ENCODE measurements around the gene EIF1B. TPM values are rescaled to one million over a fixed set of nuclear protein-coding genes. Genes with fewer than 3 reads are reported as not detected.
A peak's percentile ranks its signal among the peaks of the same experiment; 100 is the strongest.

EIF1B gene
- total RNA-seq, 2 donors from 2014 or later, result 32.0 to 52.4 TPM

DNA sequence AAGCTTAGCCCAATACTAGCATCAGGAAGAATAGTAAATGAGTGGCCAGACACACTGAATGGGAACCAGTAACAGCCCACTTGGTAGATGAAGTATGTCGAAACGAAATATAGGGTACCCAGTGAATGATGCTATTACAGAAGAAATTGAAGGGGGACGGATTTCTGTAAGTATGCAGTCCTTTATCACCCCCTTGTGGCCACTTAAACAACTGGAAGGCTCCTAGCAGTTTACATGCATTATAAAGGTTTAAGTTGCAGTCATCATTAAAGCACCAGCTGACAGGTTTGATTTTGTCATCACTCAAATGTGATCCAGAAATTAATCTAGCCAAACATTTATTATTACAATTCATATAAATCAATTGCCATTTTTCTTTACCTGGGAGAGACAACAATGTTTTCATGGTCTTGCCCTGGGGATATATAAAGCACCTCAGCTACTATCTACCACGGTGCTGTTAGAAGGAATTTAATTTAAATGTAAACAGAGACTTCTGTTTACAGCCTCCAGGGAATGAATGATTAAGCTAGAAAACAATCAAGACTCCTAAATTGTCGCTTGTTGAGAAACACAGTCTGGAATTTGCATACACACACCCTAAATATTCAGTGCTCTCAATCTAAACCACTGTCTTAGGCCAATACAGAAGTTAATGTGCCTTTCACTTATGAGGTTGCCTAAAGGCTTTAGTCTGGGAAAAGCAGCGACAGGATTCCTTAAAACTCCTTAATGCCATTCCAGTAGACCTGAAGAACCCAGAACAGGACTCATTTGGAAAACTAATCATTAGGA lies 7.8 kb downstream of the EIF1B start:
- no peak overlapping the region for H3K9ac ChIP-seq (ENCODE audit: low read depth in 2 of 2, low read length in 2 of 2)
- H3K4me3 ChIP-seq, result no peak overlapping the region
- H3K36me3 ChIP-seq, result no peaks in the 10 kb centered on the region
- peaks cover 4% of the 10 kb centered on the region for H3K4me1 ChIP-seq
- TF ChIP-seq, protein P1, sequence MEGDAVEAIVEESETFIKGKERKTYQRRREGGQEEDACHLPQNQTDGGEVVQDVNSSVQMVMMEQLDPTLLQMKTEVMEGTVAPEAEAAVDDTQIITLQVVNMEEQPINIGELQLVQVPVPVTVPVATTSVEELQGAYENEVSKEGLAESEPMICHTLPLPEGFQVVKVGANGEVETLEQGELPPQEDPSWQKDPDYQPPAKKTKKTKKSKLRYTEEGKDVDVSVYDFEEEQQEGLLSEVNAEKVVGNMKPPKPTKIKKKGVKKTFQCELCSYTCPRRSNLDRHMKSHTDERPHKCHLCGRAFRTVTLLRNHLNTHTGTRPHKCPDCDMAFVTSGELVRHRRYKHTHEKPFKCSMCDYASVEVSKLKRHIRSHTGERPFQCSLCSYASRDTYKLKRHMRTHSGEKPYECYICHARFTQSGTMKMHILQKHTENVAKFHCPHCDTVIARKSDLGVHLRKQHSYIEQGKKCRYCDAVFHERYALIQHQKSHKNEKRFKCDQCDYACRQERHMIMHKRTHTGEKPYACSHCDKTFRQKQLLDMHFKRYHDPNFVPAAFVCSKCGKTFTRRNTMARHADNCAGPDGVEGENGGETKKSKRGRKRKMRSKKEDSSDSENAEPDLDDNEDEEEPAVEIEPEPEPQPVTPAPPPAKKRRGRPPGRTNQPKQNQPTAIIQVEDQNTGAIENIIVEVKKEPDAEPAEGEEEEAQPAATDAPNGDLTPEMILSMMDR (IDR thresholded peaks at IDR 0.05), result peak; percentile 76
- peak; percentile 53 for DNase-seq
- H3K27me3 ChIP-seq, result no peaks in the 10 kb centered on the region
- no peaks in the 10 kb centered on the region for H3K9me3 ChIP-seq
- intact Hi-C loops (cut with DNase I), result no loop called here
- H3K27ac ChIP-seq, result no peak overlapping the region

DNA sequence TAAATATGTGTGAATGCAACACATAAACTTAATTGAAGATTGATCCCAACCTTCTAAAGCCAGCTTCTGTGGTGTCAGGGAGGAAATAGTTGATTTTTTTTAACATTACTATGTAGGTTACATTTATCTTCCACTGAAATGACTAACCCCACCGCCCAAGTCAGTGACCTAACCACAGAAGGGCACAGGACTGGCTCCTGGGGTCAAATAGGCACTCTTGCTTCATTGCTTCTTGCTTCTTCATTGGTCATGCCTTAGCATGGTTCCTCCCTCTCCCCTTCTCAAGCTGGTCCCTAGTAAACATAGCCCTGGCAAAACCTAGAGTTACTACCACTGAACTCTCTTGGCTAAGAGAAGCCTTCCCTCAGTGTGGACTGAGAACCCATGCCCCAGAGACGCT lies 12.3 kb downstream of the EIF1B start:
- Histone ChIP-seq H3K4me3 (no peak overlapping the region), H3K27ac (no peak overlapping the region), H3K9me3 (no peaks in the 10 kb centered on the region), H3K36me3 (no peaks in the 10 kb centered on the region), H3K4me1 (no peaks in the 10 kb centered on the region), H3K9ac (ENCODE audit: low read depth in 2 of 2, low read length in 2 of 2) (no peak overlapping the region), H3K27me3 (no peaks in the 10 kb centered on the region)
- TF ChIP-seq, protein P1 (IDR thresholded peaks at IDR 0.05), result no peak
- no peak for DNase-seq
- intact Hi-C loops (cut with DNase I), result loop anchor here (10.0 kb wide), 2 partner anchors 263 to 1563 kb away; no protein-coding TSS in a partner anchor

DNA sequence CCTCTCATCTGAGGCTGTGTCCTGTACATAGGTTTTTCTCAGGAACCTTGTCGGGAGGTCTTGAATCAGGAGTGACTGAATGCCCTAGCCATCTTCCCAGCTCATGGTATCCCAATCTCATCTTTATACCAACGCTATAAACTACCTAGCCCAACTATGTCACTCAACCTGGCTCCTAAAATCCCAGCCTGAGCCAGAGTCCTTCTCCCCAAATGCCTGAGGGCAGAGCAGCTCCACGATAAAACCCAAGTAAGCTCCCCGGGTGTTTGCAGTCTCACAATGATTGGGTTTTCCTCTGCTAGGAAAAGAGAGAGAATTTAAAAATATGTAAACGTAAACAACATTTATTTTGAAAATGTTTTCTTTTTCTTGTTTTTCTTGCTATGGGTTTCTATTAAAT lies 14.4 kb downstream of the EIF1B start:
- H3K9me3 ChIP-seq, result no peaks in the 10 kb centered on the region
- H3K27me3 ChIP-seq, result no peaks in the 10 kb centered on the region
- no peak overlapping the region for H3K9ac ChIP-seq (ENCODE audit: low read depth in 2 of 2, low read length in 2 of 2)
- DNase-seq, result no peak
- no peaks in the 10 kb centered on the region for H3K4me1 ChIP-seq
- TF ChIP-seq, protein P1 (IDR thresholded peaks at IDR 0.05), result no peak
- intact Hi-C loops (cut with DNase I), result loop anchor here (10.0 kb wide), 2 partner anchors 261 to 1561 kb away; no protein-coding TSS in a partner anchor
- H3K4me3 ChIP-seq, result no peak overlapping the region
- no peaks in the 10 kb centered on the region for H3K36me3 ChIP-seq
- no peak overlapping the region for H3K27ac ChIP-seq

DNA sequence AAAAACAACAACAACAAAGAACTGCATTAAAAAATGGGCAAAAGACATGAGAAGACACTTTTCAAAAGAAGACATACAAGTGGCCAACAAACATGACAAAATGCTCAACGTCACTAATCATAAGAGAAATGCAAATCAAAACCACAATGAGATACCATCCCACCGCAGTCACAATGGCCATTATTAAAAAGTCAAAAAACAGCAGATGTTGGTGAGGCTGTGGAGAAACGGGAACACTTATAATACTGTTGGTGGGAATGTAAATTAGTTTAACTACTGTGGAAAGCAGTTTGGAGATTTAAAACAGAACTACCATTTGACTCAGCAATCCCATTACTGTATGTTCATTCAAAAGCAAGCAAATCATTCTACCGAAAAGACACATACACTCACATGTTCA lies 15.1 kb downstream of the EIF1B start:
- Histone ChIP-seq H3K4me1 (no peaks in the 10 kb centered on the region), H3K9me3 (no peaks in the 10 kb centered on the region), H3K27ac (no peak overlapping the region), H3K9ac (ENCODE audit: low read depth in 2 of 2, low read length in 2 of 2) (no peak overlapping the region), H3K4me3 (no peak overlapping the region), H3K36me3 (no peaks in the 10 kb centered on the region), H3K27me3 (no peaks in the 10 kb centered on the region)
- TF ChIP-seq, protein P1 (IDR thresholded peaks at IDR 0.05), result no peak
- intact Hi-C loops (cut with DNase I), result loop anchor here (10.0 kb wide), 2 partner anchors 260 to 1560 kb away; no protein-coding TSS in a partner anchor
- no peak for DNase-seq

DNA sequence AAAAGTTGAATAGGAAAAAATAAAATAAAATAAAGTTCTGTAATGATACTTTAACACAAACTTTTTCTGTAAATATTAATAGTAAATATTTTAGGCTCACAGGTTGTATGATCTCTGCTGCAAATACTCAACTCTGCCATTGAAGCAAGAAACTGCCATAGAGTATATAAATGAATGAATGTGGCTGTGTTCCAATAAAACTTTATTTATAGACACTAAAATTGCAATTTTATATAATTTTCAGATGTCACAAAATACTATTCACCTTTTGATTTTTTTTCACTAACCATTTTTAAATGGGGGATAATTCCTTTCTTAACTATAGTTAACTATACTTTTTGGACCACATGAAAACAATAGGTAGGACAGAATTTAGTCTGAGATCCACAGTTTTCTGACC lies 16.0 kb downstream of the EIF1B start:
- TF ChIP-seq, protein P1 (IDR thresholded peaks at IDR 0.05), result no peak
- intact Hi-C loops (cut with DNase I), result loop anchor here (10.0 kb wide), 2 partner anchors 259 to 1559 kb away; no protein-coding TSS in a partner anchor
- Histone ChIP-seq H3K36me3 (no peaks in the 10 kb centered on the region), H3K4me1 (no peaks in the 10 kb centered on the region), H3K9ac (ENCODE audit: low read depth in 2 of 2, low read length in 2 of 2) (no peak overlapping the region), H3K27me3 (no peaks in the 10 kb centered on the region), H3K9me3 (no peaks in the 10 kb centered on the region), H3K27ac (no peak overlapping the region), H3K4me3 (no peak overlapping the region)
- DNase-seq, result no peak
